Measurements from ENCODE around the gene IL15RA.

IL15RA gene

GRCh38 chr10:5953676-5954075 lies 23.7 kb downstream of the IL15RA start:
- in situ Hi-C loops (cut with HindIII; ENCODE audit: low sequenced_read_pairs): no loop called here
- no peak for DNase-seq (ENCODE audit: low read depth)
- no peak overlapping the region for H3K4me3 ChIP-seq (ENCODE audit: low read depth, low read length)
- TF ChIP-seq CTCF (IDR thresholded peaks at IDR 0.05; ENCODE audit: low read depth, low read length, missing control alignments): no peak

- H3K4me3 ChIP-seq (ENCODE audit: low read depth, low read length): no peak overlapping the region
- no peak for TF ChIP-seq CTCF (IDR thresholded peaks at IDR 0.05; ENCODE audit: low read depth, low read length, missing control alignments)
- DNase-seq (ENCODE audit: low read depth): no peak
- in situ Hi-C loops (cut with HindIII; ENCODE audit: low sequenced_read_pairs): no loop called here
Observed at GRCh38 chr10:5952731-5953385, 24.5 kb downstream of the IL15RA start.

GRCh38 chr10:5951721-5952407 lies 25.5 kb downstream of the IL15RA start:
- DNase-seq (ENCODE audit: low read depth): no peak
- no peak overlapping the region for H3K4me3 ChIP-seq (ENCODE audit: low read depth, low read length)
- in situ Hi-C loops (cut with HindIII; ENCODE audit: low sequenced_read_pairs): no loop called here
- TF ChIP-seq CTCF (IDR thresholded peaks at IDR 0.05; ENCODE audit: low read depth, low read length, missing control alignments): no peak

GRCh38 chr10:5951167-5951711 lies 26.1 kb downstream of the IL15RA start:
- H3K4me3 ChIP-seq (ENCODE audit: low read depth, low read length): no peak overlapping the region
- DNase-seq (ENCODE audit: low read depth): no peak
- no peak for TF ChIP-seq CTCF (IDR thresholded peaks at IDR 0.05; ENCODE audit: low read depth, low read length, missing control alignments)
- in situ Hi-C loops (cut with HindIII; ENCODE audit: low sequenced_read_pairs): no loop called here

- DNase-seq (ENCODE audit: low read depth): peak; percentile 40
- no peak overlapping the region for H3K4me3 ChIP-seq (ENCODE audit: low read depth, low read length)
- in situ Hi-C loops (cut with HindIII; ENCODE audit: low sequenced_read_pairs): no loop called here
- peak; percentile 71 for TF ChIP-seq CTCF (IDR thresholded peaks at IDR 0.05; ENCODE audit: low read depth, low read length, missing control alignments)
Observed at GRCh38 chr10:5949009-5949759, 28.2 kb downstream of the IL15RA start.

- in situ Hi-C loops (cut with HindIII; ENCODE audit: low sequenced_read_pairs): no loop called here
Observed at GRCh38 chr10:5948208-5948585, 29.1 kb downstream of the IL15RA start.

More at GRCh38 chr10:5948208-5948585, 29.1 kb downstream of the IL15RA start:
- H3K4me3 ChIP-seq (ENCODE audit: low read depth, low read length): no peak overlapping the region
- DNase-seq (ENCODE audit: low read depth): no peak
- TF ChIP-seq CTCF (IDR thresholded peaks at IDR 0.05; ENCODE audit: low read depth, low read length, missing control alignments): no peak

Data from astrocyte of the cerebellum (primary cell).